ENCODE measurements around the gene SLCO2A1. TPM values are rescaled to one million over a fixed set of nuclear protein-coding genes. Genes with fewer than 3 reads are reported as not detected.

The SLCO2A1 gene
- total RNA-seq, 4 donors from 2014 or later, result 0.07 to 2.4 (median 1.3) TPM

DNA sequence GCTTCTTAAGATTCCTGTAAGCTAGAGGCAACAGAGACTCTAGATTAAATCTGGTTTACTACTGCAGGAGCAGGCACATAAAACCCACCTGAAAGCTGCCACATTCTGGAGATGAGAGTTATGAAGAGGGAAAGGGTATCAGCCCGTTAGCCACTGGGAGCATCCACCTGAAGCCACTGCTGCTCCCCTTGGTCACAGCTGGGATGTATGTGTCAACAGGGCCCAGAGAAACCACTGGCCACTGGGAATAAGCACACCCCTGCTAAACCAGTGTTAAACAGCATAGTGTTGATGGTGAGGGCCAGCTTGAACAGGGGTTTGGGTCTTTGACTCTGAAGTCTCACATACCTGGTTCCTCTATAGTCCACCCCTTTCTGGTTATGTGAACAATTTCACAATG, 10.9 kb downstream of the SLCO2A1 start:
- ATAC-seq, result no peak
- Histone ChIP-seq H3K27me3 (no peaks in the 10 kb centered on the region), H3K4me3 (no peak overlapping the region), H3K27ac (no peak overlapping the region), H3K9me3 (no peaks in the 10 kb centered on the region), H3K4me1 (no peaks in the 10 kb centered on the region), H3K36me3 (no peaks in the 10 kb centered on the region)
- no peak for TF ChIP-seq POLR2A (IDR thresholded peaks at IDR 0.05)
- TF ChIP-seq, protein P1, sequence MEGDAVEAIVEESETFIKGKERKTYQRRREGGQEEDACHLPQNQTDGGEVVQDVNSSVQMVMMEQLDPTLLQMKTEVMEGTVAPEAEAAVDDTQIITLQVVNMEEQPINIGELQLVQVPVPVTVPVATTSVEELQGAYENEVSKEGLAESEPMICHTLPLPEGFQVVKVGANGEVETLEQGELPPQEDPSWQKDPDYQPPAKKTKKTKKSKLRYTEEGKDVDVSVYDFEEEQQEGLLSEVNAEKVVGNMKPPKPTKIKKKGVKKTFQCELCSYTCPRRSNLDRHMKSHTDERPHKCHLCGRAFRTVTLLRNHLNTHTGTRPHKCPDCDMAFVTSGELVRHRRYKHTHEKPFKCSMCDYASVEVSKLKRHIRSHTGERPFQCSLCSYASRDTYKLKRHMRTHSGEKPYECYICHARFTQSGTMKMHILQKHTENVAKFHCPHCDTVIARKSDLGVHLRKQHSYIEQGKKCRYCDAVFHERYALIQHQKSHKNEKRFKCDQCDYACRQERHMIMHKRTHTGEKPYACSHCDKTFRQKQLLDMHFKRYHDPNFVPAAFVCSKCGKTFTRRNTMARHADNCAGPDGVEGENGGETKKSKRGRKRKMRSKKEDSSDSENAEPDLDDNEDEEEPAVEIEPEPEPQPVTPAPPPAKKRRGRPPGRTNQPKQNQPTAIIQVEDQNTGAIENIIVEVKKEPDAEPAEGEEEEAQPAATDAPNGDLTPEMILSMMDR (IDR thresholded peaks at IDR 0.05 in 4 of 5, conservative IDR thresholded peaks at IDR 0.05 in 1 of 5), result no peak
- DNase-seq, result no peak
- intact Hi-C loops (cut with DNase I; ENCODE audit: low total_unique reads), result no loop called here
- in situ Hi-C loops (cut with MboI; ENCODE audit: low sequenced_read_pairs in 4 of 4), result no loop called here

DNA sequence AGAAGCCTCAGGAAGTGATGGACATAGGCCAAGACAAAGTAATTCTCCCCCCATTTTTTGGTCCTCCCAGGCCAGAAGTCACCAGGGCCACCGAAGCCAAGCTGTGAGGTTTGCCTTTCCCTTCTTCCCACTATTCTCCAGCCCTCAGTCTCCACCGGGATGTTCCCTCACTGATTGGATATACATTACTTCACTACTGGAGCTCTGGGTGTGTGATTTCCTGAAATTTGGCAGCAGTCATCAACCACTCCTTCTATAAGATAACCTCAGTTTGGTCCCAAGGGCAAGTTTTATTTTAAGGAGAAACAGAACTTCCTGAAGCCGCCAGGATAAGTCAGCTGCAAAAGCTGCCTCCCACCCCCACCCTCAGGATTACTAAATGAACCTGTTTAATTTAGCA, 11.3 kb downstream of the SLCO2A1 start:
- intact Hi-C loops (cut with DNase I; ENCODE audit: low total_unique reads) (no loop called here), in situ Hi-C loops (cut with MboI; ENCODE audit: low sequenced_read_pairs in 4 of 4) (no loop called here)
- no peak for DNase-seq
- Histone ChIP-seq H3K9me3 (no peaks in the 10 kb centered on the region), H3K27ac (no peak overlapping the region), H3K27me3 (no peaks in the 10 kb centered on the region), H3K4me3 (no peak overlapping the region), H3K4me1 (no peaks in the 10 kb centered on the region), H3K36me3 (no peaks in the 10 kb centered on the region)
- no peak for ATAC-seq
- no peak for TF ChIP-seq POLR2A (IDR thresholded peaks at IDR 0.05)
- TF ChIP-seq, protein P1 (IDR thresholded peaks at IDR 0.05 in 4 of 5, conservative IDR thresholded peaks at IDR 0.05 in 1 of 5), result no peak

DNA sequence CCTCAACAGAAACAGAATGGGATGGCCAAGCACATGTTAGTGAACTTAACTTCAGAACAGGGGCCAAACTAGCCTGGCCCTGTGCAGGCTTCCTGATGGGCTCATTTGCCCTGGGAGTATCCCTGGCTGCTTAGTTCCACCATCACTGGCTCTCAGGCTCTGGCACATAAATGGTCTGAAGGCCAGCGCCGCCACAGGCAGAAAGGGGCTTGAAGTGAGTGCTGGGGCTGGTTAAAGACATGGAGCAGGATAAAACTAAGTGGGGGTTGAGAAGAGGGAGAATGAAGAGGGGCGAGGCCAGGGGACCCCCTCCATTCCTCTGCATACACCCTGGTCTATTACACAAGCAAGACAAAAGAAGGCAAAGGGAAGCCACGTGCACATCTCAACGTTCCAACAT, 12.2 kb downstream of the SLCO2A1 start:
- ATAC-seq (no peak), DNase-seq (no peak)
- H3K36me3 ChIP-seq, result no peaks in the 10 kb centered on the region
- TF ChIP-seq, protein P1 (IDR thresholded peaks at IDR 0.05 in 4 of 5, conservative IDR thresholded peaks at IDR 0.05 in 1 of 5), result no peak
- TF ChIP-seq POLR2A (IDR thresholded peaks at IDR 0.05), result no peak
- intact Hi-C loops (cut with DNase I; ENCODE audit: low total_unique reads) (no loop called here), in situ Hi-C loops (cut with MboI; ENCODE audit: low sequenced_read_pairs in 4 of 4) (no loop called here)
- no peak overlapping the region for H3K27ac ChIP-seq
- H3K9me3 ChIP-seq, result no peaks in the 10 kb centered on the region
- no peak overlapping the region for H3K4me3 ChIP-seq
- no peaks in the 10 kb centered on the region for H3K27me3 ChIP-seq
- no peaks in the 10 kb centered on the region for H3K4me1 ChIP-seq

DNA sequence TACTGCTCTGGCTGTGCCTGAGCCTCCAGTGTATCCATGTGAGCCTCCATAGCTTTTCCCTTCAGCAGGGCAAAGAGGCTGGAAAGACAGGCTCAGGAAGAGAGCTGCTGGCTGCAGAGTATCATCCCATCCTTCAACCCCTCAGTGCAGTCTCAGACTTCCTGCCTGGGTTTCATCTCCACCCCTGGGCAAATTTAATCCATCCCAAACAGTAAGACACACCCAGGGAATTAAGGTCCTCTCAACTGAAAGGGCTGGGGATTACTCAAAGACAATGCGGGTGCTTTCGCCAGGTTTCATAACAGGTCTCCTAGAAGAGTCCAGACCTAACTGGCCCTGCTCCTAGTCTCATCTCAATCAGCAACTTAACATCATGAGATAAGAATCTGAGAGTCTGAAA, 15.5 kb downstream of the SLCO2A1 start:
- no peak overlapping the region for H3K4me3 ChIP-seq

DNA sequence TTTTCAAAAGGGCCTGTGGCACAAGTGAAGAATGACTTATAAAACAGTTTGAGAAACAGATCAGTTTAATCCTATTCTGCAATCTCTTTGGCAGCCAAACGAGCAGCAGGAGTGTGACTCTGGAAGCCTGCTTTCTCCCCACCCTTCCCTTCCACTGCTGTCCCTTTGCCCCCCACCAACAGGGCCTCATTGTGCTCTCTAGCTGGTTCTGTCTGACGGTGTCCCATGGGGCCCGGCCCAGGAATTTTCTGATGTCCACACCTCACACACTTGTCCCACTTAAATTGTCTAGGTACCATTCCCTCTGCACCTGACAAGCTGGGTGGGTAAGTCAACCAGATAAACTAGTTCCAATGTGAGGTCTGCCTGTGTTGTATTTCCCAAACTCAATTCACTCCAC, 16.4 kb downstream of the SLCO2A1 start:
- no peaks in the 10 kb centered on the region for H3K36me3 ChIP-seq
- no peaks in the 10 kb centered on the region for H3K4me1 ChIP-seq
- no peaks in the 10 kb centered on the region for H3K9me3 ChIP-seq
- H3K27me3 ChIP-seq, result no peaks in the 10 kb centered on the region
- no peak for ATAC-seq
- in situ Hi-C loops (cut with MboI; ENCODE audit: low sequenced_read_pairs in 4 of 4), result no loop called here
- no peak for TF ChIP-seq POLR2A (IDR thresholded peaks at IDR 0.05)
- TF ChIP-seq, protein P1 (IDR thresholded peaks at IDR 0.05 in 4 of 5, conservative IDR thresholded peaks at IDR 0.05 in 1 of 5), result no peak
- intact Hi-C loops (cut with DNase I; ENCODE audit: low total_unique reads), result no loop called here
- no peak overlapping the region for H3K27ac ChIP-seq
- no peak overlapping the region for H3K4me3 ChIP-seq
- DNase-seq, result no peak

More for the DNA sequence above, 15.5 kb downstream of the SLCO2A1 start:
- in situ Hi-C loops (cut with MboI; ENCODE audit: low sequenced_read_pairs in 4 of 4) (no loop called here), intact Hi-C loops (cut with DNase I; ENCODE audit: low total_unique reads) (no loop called here)
- Histone ChIP-seq H3K27me3 (no peaks in the 10 kb centered on the region), H3K9me3 (no peaks in the 10 kb centered on the region), H3K36me3 (no peaks in the 10 kb centered on the region), H3K27ac (no peak overlapping the region), H3K4me1 (no peaks in the 10 kb centered on the region)
- ATAC-seq (no peak), DNase-seq (no peak)
- TF ChIP-seq, protein P1 (IDR thresholded peaks at IDR 0.05 in 4 of 5, conservative IDR thresholded peaks at IDR 0.05 in 1 of 5), result no peak
- no peak for TF ChIP-seq POLR2A (IDR thresholded peaks at IDR 0.05)
